ENCODE results near the gene SIGLEC7. TPM values are rescaled to one million over a fixed set of nuclear protein-coding genes. Genes with fewer than 3 reads are reported as not detected.
"Not testable (repeated sequence)": the region's sequence is repeated elsewhere in the genome, so short reads cannot be mapped to it uniquely, and the experiment has no call there.

Gene SIGLEC7
- total and polyA plus RNA-seq, 2 experiments from 2014 or later, result not detected

DNA sequence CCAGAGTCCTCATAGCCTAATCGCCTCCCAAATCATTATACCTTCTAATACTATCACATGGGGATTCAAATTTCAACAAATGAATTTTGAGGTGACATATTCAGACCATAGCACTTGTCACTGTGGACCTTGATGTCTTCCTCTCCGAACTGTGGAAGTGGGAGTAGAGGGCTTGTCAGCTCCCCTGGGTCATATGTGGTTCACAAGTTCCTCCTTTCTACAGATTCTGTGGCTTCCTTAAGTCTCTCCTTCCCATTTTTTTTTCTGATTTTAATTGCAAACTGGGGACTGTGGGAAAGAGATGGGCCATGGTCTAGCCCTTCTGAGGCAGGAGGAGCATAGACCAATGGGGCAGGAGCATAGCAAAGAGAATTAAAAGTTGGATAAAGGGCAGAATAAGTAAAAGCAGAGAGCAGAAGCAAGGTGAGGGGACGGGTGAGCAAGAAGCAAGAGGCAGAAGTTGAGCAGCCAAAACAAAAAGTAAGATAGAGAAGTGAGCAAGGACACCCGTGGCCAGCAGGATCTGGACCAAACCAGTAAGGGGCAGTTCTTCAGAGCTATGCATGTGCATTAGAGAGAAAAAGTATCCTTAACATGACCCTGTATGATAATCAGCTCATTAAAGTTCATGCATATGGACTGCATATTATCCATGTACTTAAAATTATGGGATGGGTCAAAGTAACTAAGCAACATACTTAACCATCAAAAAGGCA is 2.6 kb upstream of the SIGLEC7 start:
- no peak overlapping the region for H3K27ac ChIP-seq
- no peaks in the 10 kb centered on the region for H3K4me1 ChIP-seq (ENCODE audit: low read depth)
- no peak for DNase-seq (ENCODE audit: low read depth in 1 of 2, low spot score in 1 of 2)
- no peaks in the 10 kb centered on the region for H3K9me3 ChIP-seq (ENCODE audit: low read depth)
- TF ChIP-seq, protein P1, sequence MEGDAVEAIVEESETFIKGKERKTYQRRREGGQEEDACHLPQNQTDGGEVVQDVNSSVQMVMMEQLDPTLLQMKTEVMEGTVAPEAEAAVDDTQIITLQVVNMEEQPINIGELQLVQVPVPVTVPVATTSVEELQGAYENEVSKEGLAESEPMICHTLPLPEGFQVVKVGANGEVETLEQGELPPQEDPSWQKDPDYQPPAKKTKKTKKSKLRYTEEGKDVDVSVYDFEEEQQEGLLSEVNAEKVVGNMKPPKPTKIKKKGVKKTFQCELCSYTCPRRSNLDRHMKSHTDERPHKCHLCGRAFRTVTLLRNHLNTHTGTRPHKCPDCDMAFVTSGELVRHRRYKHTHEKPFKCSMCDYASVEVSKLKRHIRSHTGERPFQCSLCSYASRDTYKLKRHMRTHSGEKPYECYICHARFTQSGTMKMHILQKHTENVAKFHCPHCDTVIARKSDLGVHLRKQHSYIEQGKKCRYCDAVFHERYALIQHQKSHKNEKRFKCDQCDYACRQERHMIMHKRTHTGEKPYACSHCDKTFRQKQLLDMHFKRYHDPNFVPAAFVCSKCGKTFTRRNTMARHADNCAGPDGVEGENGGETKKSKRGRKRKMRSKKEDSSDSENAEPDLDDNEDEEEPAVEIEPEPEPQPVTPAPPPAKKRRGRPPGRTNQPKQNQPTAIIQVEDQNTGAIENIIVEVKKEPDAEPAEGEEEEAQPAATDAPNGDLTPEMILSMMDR (IDR thresholded peaks at IDR 0.05; ENCODE audit: low read depth, low read length), result no peak
- H3K27me3 ChIP-seq, result no peaks in the 10 kb centered on the region
- no peaks in the 10 kb centered on the region for H3K36me3 ChIP-seq
- no peak overlapping the region for H3K4me3 ChIP-seq

DNA sequence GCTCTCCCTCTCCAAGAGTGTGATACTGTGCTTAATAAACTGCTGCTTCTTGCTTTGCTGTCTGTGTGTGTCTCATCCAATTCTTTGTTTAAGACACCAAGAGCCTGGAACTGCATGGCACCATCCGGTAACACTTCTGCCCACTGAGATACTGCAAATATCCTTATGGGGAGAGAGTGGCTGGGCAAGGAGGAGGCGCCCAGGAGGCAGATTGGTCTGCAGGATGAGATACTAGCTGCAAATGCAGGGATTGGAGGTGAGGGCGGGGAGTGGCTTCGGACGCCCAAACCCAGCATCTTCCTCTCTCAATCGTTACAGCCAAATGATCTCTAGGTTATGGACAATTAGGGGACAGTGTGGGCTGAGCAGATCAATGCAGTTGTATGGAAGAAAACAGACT is 1.7 kb upstream of the SIGLEC7 start:
- TF ChIP-seq, protein P1 (IDR thresholded peaks at IDR 0.05; ENCODE audit: low read depth, low read length), result no peak
- H3K9me3 ChIP-seq (ENCODE audit: low read depth), result no peaks in the 10 kb centered on the region
- no peak for DNase-seq (ENCODE audit: low read depth in 1 of 2, low spot score in 1 of 2)
- no peaks in the 10 kb centered on the region for H3K36me3 ChIP-seq
- H3K27me3 ChIP-seq, result no peaks in the 10 kb centered on the region
- H3K4me1 ChIP-seq (ENCODE audit: low read depth), result no peaks in the 10 kb centered on the region
- H3K27ac ChIP-seq, result no peak overlapping the region
- H3K4me3 ChIP-seq, result no peak overlapping the region

DNA sequence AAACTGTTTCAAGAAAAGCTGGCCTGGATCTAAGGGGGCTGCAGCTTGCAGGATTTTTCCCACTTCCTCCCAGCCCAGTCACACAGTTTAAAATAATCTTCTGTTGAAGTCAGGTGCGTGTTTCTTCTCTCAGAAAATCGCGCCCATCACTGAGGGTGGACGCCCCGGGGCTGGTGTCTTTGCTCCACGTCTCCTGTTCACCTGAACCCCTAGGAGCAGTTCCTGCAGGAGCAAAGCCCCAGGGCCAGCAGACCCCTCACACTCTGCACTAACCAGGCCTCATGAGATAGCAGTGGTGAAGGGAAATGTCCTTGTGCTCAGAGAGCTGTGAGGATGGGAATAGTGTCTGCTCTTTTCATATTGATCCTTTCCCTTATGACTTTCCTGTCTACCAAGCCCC is 920 bp upstream of the SIGLEC7 start:
- no peak overlapping the region for H3K4me3 ChIP-seq

DNA sequence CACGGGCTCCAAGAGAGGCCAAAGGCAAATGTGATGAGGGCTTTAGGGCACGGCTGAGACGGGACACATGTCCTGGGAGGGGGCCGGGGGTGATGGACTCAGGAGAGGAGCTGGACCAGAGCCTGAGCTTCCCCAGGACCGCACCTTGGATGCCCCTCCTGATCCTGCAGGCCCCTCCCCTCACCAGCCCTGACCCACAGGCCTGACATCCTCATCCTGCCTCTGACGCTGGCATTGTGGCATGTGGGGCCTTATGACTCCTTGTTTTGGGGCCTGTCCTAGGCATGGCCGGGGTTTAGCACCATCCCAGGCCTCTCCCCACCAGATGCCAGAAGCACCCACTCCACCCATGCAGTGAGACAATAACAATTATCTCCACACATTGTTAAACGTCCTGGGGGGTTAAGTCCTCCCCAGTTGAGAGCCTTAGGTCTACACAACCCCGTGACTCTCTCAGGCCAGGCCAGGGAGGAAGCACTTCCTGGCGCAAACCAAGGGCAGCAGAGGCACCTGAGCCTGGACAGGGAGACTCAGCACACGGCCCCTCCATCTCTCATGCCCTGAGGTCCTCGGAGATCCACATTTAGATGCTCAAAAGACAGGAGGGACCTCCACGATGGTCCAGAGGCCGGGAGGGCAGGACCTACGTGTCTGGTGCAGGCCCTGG is 841 bp downstream of the SIGLEC7 start:
- DNase-seq (ENCODE audit: low read depth in 1 of 2, low spot score in 1 of 2); H3K27ac ChIP-seq; H3K4me1 ChIP-seq (ENCODE audit: low read depth): not testable (repeated sequence)

More for the DNA sequence above, 920 bp upstream of the SIGLEC7 start:
- Histone ChIP-seq H3K4me1 (ENCODE audit: low read depth) (no peaks in the 10 kb centered on the region), H3K9me3 (ENCODE audit: low read depth) (no peaks in the 10 kb centered on the region), H3K27me3 (no peaks in the 10 kb centered on the region), H3K36me3 (no peaks in the 10 kb centered on the region), H3K27ac (no peak overlapping the region)
- TF ChIP-seq, protein P1 (IDR thresholded peaks at IDR 0.05; ENCODE audit: low read depth, low read length), result no peak
- DNase-seq (ENCODE audit: low read depth in 1 of 2, low spot score in 1 of 2), result no peak

DNA sequence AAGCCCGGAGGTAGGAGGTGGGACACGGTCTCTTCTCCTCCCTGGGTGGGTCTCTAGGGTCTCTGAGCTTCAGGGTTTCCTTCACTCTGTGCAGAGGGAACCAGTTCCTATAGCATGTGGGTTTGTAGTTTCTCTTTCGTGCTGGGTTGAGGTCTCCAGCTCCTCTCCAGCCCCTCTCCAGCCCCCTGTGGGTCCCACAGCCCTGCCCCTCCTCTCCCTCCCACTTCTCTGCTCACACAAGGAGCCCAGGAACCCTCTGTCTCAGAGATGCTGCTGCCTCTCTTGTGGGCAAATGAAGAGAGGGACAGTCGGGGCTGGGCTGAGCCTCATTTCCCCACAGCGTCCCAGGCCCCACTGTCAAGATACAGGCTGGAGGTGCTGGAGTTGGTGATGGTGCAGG is 1.4 kb downstream of the SIGLEC7 start:
- Histone ChIP-seq H3K9me3 (ENCODE audit: low read depth) (no peaks in the 10 kb centered on the region), H3K4me1 (ENCODE audit: low read depth) (no peaks in the 10 kb centered on the region), H3K27ac (no peak overlapping the region), H3K4me3 (no peak overlapping the region), H3K27me3 (no peaks in the 10 kb centered on the region), H3K36me3 (no peaks in the 10 kb centered on the region)
- no peak for DNase-seq (ENCODE audit: low read depth in 1 of 2, low spot score in 1 of 2)
- TF ChIP-seq, protein P1 (IDR thresholded peaks at IDR 0.05; ENCODE audit: low read depth, low read length), result no peak

More for the DNA sequence above, 841 bp downstream of the SIGLEC7 start:
- H3K36me3 ChIP-seq; H3K4me3 ChIP-seq; H3K9me3 ChIP-seq (ENCODE audit: low read depth); H3K27me3 ChIP-seq: not testable (repeated sequence)

DNA sequence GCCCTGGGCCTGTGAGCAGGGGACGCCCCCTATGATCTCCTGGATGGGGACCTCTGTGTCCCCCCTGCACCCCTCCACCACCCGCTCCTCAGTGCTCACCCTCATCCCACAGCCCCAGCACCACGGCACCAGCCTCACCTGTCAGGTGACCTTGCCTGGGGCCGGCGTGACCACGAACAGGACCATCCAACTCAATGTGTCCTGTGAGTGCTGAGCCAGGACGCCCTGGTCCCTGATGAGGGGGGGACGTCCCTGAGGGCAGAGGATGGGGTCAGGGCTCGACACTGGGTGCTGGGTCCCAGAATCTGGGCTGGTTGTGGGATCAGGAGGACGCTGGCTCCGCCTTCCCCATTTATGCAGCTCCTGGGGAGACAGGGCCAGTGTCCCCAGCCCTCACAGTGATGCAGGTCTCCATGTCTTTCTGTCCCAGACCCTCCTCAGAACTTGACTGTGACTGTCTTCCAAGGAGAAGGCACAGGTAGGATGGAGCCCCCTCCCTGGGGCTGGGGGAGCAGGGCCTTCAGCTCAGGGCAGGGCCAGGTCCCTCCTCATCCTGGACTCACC is 2.5 kb downstream of the SIGLEC7 start:
- Histone ChIP-seq H3K4me1 (ENCODE audit: low read depth) (no peaks in the 10 kb centered on the region), H3K36me3 (no peaks in the 10 kb centered on the region), H3K4me3 (no peak overlapping the region), H3K9me3 (ENCODE audit: low read depth) (no peaks in the 10 kb centered on the region), H3K27me3 (no peaks in the 10 kb centered on the region), H3K27ac (no peak overlapping the region)
- no peak for DNase-seq (ENCODE audit: low read depth in 1 of 2, low spot score in 1 of 2)
- TF ChIP-seq, protein P1 (IDR thresholded peaks at IDR 0.05; ENCODE audit: low read depth, low read length), result no peak
